C4-2B (cell line): ENCODE data around the gene TPPP3.

Experiments
- H3K27ac ChIP-seq: fragments of 450-650 bp; 2 replicates; pipeline ENCODE4 v1.5.1; 2017
- ZFX ChIP-seq: fragments of 450-650 bp; IDR thresholded peaks from 2 replicates; pipeline ENCODE4 v1.6.1; 2017
- TF ChIP-seq, protein P1 (sequence below): fragments of 450-650 bp; conservative IDR thresholded peaks from 2 replicates; pipeline ENCODE4 v1.5.1; 2017; ENCODE audit warnings: mild to moderate bottlenecking

Gene TPPP3

DNA sequence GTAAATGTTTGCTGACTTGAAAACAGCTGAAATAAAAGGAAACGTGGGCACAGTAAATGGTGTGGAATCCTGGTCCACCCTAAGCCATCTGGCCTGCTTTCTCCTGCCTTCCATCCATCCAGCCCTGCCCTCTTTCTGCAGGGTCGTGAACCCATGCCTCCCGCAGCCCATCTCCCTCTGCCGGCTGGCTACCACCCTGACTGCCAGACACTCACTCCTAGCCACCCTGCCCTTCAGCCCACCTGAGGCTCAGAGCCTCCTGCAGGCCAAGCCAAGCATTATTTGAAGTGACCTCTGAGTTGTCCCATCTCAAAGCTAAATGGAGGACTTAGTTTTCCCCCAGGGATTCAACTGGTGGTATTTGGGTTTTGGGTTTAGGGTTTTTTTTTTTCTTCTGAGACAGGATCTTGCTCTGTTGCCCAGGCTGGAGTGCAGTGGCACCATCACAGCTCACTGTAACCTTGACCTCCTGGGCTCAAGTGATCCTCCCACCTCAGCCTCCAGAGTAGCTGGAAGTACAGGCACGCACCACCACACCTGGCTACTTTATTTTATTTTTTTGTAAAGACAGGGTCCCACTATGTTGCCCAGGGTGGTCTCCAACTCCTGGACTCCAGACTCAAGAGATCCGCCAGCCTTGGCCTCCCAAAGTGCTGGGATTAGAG, 14.6 kb upstream of the TPPP3 start:
- TF ChIP-seq ZFX = no peak
- TF ChIP-seq, protein P1, sequence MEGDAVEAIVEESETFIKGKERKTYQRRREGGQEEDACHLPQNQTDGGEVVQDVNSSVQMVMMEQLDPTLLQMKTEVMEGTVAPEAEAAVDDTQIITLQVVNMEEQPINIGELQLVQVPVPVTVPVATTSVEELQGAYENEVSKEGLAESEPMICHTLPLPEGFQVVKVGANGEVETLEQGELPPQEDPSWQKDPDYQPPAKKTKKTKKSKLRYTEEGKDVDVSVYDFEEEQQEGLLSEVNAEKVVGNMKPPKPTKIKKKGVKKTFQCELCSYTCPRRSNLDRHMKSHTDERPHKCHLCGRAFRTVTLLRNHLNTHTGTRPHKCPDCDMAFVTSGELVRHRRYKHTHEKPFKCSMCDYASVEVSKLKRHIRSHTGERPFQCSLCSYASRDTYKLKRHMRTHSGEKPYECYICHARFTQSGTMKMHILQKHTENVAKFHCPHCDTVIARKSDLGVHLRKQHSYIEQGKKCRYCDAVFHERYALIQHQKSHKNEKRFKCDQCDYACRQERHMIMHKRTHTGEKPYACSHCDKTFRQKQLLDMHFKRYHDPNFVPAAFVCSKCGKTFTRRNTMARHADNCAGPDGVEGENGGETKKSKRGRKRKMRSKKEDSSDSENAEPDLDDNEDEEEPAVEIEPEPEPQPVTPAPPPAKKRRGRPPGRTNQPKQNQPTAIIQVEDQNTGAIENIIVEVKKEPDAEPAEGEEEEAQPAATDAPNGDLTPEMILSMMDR = no peak; the same call in 1 of the 2 replicates
- H3K27ac ChIP-seq = no peak overlapping the region

DNA sequence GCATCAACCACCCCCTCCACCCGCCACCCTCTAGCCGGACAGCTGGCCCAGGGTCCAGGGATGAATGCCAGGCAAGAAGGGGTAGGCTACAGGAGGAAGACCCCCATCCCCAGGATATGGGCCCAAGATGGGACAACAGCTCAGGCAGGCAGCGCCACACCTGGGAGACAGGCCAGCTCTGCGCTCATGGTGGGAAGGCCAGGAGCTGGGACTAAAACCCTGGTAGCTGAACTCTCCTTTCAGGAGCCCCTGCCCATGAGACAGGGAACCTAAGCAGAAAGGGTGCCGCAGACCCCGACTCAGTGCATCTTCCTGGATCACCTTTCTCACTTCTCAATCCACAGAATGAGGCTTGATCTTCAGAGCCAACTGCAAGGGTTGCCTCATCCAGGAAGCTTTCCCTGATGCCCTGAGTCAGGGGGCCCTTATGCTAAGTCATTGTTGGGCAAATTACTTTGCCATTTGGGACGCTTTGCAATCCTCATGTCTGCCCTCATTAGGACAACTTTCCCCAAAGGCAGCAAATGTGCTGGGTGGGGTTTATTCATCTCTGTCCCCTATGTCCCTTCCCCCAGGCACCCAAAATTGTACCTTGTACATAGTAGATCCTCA, 14.0 kb upstream of the TPPP3 start:
- no peak overlapping the region; the same call in 1 of the 2 replicates for H3K27ac ChIP-seq
- TF ChIP-seq, protein P1 = no peak

DNA sequence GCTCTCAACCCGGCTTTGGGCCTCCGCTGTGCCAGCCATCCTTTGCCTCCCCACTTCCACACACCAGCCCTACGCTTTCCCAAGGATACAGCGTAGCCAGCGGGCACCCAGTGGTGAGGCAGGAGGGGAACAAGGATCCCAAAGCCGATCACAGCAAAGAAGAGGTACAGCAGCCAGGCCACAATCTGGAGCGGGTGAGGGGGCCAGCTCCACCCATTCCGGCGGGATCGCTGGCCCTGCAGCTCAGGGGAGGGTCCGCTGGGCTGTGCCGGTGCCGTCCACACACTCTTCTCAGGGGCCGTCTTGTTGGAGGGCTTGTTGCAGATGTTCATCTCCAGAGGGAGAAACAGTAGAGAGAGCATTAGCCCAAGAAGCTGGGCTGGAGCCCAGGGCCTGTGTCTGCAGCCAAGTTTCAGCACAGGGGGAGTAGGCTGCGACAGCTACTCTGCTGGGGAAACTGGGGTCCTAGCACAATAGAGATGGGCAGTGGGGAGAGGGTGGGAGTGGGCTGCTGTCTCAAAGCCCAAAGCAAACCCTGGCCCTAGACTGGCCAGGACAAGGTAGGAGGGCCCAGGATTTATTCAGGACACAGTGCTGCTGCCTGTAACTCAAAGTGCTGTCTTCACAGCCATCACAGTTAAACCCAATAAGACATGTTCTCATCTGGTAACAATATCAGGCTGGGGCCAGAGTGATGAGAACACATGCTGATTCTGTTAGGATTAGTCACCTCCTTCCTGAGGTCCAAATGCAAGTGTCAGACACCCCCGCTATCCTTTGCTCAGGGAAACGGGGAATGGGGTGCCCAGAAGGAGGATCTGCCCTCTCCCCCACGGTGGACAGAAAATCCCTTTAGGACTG, 13.0 kb upstream of the TPPP3 start:
- H3K27ac ChIP-seq = peak overlapping the region; percentile 94
- TF ChIP-seq ZFX = no peak
- TF ChIP-seq, protein P1 = no peak

DNA sequence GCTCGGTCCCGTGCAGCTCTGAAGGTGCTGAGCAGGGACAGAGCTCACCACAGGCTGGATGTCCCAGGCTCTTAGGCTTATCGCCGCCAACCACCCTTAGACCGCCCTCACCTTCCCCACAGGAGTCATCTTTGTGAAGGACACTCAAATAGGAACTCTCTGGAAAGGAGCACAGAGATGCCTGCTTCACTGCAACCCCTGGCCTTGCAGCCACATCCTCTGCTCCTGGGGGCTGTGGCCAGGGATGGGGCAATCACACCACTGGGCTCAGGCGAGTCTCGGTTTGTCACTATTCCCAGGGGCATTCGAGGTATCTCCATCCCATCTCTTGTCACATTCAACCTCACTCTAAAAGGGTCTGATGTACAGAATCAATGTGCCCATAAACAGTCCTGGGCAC, 12.0 kb upstream of the TPPP3 start:
- H3K27ac ChIP-seq = peak overlapping the region; percentile 94
- no peak for TF ChIP-seq ZFX
- TF ChIP-seq, protein P1 = no peak

DNA sequence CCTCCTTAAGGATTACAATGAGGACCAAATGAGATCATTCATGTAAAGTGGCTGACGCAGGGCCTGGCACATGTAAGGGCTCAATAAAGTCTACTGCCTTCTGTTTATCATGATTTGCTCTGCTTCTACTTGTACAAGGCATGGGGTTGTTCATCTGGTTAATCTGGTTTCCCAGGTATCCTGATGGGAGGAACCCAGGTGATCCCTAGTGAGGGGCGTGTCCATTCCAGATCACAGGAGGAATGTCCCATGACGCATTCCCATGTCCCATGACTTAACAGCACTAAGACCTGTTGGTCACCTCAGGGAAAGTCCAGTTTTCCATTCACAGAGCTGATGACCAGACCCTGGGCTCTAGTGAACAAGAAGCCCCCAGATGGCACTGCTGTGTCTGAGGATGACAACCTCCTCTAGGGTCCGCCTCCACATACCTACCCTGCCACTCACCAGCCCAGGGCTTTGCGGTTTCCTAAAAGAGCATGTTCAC, 11.5 kb upstream of the TPPP3 start:
- TF ChIP-seq ZFX = no peak
- TF ChIP-seq, protein P1 = no peak
- H3K27ac ChIP-seq = peak overlapping the region; percentile 94

DNA sequence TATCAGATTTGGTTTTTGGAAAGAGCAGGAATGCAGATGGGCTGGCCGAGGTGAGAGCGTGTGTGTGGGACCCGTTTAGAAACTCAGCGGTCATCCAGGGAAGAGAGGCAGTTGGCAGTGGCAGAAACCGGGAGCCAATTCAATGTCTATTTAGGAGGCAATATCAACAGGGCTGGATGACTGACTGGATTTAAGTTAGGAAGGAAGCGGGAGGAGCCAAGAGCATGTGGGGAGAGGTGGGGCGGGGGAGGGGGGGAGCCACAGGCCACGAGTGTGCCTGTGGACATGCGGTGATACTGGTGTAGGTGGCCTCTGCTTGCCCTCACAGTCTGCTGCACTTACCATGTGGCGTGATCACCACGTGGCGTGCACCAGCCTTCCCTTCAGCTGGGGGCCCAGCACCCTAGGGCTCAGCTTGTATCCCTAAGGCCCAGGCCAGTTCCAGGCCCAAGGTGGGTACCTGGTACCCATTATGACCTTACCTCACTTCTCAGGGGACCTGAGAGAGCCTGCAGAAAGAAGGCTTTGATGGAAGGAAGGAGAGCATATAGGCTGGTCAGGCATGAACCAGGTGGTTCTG, 10.8 kb upstream of the TPPP3 start:
- peak overlapping the region; percentile 94 for H3K27ac ChIP-seq
- TF ChIP-seq, protein P1 = no peak
- peak; percentile 21; the same call in 1 of the 2 replicates for TF ChIP-seq ZFX
